GM08714 (cell line): ENCODE measurements around the gene MAPK1.
"Not testable (repeated sequence)": the region's sequence is repeated elsewhere in the genome, so short reads cannot be mapped to it uniquely, and the experiment has no call there.

ENCODE experiments used
- H3K4me3 ChIP-seq: fragments of 200-500 bp; sonication (Bioruptor generic); 2 replicates; pipeline ENCODE4 v1.5.1; 2014; ENCODE audit warnings: mild to moderate bottlenecking, low read length, inconsistent platforms
- ZNF274 ChIP-seq: IDR thresholded peaks from 2 replicates; pipeline ENCODE4 v1.6.1; 2012; ENCODE audit warnings: mild to moderate bottlenecking, low read depth, low read length

Gene MAPK1

GRCh38 chr22:21738081-21738480, 129.4 kb downstream of the MAPK1 start:
- no peak overlapping the region for H3K4me3 ChIP-seq
- no peak for TF ChIP-seq ZNF274

DNA sequence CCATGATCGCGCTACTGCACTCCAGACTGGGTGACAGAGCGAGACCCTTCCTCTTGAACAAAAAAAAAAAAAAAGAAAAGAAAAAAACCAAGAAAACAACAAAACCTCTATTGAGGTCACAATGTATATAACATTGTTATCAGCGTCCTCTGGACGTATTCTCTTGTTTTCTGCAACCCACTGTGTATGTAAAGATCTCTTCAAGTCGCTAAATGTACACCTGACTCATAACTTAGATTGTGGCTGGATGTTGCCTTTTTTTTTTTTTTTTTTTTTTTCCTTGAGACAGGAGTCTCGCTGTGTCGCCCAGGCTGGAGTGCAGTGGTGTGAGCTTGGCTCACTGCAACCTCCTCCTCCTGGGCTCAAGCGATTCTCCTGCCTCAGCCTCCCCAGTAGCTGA, 130.5 kb downstream of the MAPK1 start:
- no peak for TF ChIP-seq ZNF274
- H3K4me3 ChIP-seq = no peak overlapping the region

- TF ChIP-seq ZNF274 = no peak
- H3K4me3 ChIP-seq = peak overlapping the region; percentile 57; the same call in 1 of the 2 replicates
These were observed 131.3 kb downstream of the MAPK1 start for GRCh38 chr22:21736084-21736642.

DNA sequence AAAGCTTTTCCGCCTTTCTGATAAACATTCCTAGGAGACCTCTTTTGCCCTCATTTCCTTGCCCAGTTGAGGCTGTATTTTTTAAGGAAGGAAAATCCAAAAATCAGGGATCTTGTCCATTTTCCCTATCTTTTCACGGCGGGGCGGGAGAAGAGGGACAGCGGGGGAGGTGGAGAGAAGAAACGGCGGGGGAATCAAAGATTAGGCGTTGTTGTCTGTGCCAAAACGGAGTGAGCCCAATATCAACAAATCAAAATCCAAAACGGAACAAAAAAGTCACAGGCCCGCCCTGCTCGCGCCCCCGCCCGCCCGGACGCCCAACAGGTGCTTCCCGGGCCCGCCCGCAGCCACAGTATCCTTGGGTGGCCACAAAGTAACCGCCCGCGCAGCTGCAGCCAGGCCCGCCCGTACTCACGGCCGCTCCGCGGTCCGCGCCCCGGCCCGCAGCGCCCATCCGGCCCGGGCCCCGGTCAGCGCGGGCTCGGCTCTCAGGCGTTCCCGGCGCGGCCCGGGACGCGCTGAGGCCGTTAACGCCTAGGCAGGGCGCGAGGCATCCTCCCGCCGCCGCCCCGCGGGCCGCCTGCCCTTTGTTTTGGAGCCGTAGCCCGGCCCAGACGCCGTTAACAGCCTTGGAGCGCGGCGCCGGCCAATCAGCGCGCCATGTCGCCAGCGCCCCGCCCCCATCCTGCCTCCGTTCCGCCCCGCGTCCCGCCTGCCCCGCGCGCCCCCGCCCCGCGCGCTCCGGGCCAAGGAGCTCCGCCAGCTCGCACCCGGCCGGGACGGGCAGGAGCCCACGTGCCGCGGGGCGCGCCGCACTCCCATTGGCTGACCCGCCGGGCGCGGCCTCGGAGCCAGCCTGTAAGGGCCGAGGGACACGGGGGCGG, 132.0 kb downstream of the MAPK1 start, which contains the start of gene YPEL1:
TSS of gene YPEL1 (minus strand) at position 595 of the 884 bp plus-strand sequence. CDS start 25,050 bp downstream, outside the sequence.
- peak within 1 kb of the TSS; percentile 73 for H3K4me3 ChIP-seq
- TF ChIP-seq ZNF274 = no peak

GRCh38 chr22:21734540-21735199, 132.8 kb downstream of the MAPK1 start:
- TF ChIP-seq ZNF274 = no peak
- H3K4me3 ChIP-seq = peak overlapping the region; percentile 73

- H3K4me3 ChIP-seq = no peak overlapping the region
- no peak for TF ChIP-seq ZNF274
These were observed 135.9 kb downstream of the MAPK1 start for GRCh38 chr22:21731503-21731902.

DNA sequence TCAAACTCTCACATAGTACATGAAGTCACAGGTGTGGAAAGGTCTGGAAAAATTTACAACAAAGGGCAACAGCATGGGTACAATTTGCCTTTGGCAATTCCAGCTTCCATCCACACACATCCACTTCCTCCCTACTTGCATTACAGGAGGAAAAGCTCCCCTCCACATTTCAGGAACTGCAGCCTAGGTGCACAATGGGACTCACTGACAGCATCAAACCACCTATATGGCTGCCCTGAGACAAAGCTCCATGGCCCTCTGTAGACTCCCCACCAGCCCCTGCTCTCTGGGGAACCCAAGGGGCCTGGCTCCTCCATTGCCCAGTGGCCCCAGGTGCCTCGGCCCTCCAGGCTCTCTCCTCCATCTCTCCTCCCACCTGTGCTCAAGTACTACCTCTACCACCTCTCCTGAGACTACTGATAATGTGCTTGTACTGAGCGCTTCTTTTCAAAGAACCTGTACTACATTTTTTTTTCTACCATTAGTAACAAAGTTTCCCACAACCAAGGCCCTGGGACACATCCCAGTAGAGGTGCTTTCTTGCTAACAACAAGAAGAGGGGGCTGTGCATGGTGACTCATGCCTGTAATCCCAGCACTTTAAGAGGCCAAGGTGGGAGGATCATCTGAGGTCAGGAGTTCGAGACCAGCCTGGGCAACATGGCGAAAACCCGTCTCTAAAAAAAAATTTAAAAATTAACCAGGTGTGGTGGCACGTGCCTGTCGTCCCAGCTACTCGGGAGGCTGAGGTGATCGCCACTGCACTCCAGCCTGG, 136.7 kb downstream of the MAPK1 start:
- TF ChIP-seq ZNF274 = no peak
- no peak overlapping the region for H3K4me3 ChIP-seq

DNA sequence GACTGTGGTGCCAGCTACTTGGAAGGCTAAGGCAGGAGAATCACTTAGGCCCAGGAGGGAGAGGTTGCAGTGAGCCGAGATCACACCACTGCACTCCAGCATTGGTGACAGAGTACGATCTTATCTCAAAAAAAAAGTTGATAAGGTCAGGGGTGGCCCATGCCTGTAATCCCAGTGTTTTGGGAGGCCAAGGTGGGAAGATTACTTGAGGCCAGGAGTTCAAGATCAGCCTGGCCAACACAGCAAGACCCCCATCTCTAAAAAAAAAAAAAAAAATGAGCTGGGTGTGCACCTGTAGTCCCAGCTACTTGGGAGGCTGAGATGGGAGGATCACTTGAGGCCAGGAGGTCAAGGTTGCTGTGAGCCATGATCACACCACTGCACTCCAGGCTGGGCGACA, 138.3 kb downstream of the MAPK1 start:
- H3K4me3 ChIP-seq = not testable (repeated sequence)

DNA sequence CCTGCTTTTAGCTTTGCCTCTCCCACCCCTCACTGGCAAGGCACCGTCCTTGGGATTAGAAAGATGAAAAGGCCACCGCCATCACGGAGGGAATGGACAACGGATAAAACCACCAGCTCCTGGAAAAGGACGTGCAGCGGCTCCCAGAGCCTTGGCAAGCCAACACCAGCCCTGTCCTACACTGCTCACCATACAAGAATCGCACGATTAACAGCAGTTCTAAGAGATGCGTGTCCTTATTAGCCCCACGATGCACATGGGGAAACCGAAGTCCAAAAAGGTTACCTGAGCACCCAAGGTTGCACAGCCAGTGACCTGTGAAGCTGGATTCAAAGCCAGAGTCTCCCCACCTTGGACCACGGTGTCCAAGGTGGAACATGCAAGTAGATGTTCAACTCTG, 139.2 kb downstream of the MAPK1 start:
- H3K4me3 ChIP-seq = no peak overlapping the region
- no peak for TF ChIP-seq ZNF274

DNA sequence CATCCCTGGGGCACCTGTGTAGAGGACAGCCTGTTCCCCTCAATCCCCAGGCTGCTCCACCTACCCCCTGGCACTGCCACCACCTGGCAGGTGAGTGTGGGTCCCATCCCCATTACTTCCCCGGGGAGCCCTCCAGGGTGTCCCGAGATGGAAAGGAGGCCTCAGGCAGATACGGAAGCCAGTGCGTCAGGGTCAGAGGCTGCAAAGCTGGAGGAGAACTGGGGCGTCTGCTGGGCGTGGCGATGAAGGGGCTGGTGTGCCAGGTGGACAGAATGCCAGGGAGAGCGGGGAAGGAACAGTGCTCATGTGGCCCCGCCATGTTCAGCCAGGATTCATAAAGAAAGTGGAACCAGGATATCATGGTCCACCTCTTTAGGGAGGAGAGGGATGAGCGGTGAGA, 139.7 kb downstream of the MAPK1 start:
- H3K4me3 ChIP-seq = no peak overlapping the region
- TF ChIP-seq ZNF274 = no peak

DNA sequence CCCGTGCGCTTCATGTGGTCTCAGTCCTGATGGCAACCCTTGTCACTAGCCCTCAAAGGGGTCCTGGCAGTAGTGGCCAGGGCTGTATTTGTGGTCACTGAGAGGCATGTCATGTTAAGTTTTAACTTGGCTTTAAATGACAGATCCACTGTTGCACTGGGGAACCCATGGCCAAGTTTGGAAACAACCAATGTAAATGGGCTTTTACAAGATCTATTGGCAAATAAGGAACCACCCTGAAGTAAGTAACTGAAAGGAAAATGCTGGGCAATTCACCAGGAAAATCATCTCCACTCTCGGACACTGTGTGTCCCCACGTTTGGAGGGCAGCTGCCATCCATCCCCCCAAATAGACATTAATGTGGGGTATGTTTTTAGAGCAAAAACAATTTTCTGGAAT, 140.3 kb downstream of the MAPK1 start:
- no peak for TF ChIP-seq ZNF274
- H3K4me3 ChIP-seq = no peak overlapping the region

- TF ChIP-seq ZNF274 = no peak
- H3K4me3 ChIP-seq = no peak overlapping the region
These were observed 140.8 kb downstream of the MAPK1 start for GRCh38 chr22:21726650-21727049.

DNA sequence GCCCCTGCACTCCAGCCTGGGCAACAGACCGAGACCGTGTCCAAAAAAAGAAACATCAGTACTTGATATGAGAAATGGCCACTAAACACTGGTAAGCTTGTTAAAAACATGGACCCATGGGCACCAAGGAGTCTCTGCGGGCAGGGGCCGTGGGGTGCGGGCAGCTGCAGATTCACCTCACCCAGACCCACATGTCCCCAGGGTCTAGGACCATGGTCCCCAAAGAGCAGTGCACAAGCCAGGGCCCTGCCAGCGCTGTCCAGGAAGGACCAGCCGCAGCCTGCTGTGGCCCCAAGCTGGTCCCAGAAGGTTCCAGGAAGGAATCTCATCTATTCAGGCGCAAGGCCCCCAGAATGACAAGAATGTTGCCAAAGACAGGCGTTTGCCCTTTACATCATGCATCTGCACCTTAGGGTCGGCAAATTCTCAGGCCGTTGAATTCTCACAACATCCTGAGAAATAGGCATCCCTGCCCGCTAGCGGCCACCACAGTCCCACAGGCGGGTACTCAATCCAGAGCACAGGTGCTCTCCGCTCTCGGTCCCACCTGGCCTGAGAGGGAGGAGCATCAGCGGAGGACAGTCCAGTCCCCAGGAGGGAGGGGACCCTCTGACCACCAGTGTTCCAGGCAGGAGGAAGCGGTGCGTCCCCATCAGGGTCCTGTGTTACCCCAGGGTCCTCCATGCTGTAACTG, 141.3 kb downstream of the MAPK1 start:
- TF ChIP-seq ZNF274 = no peak
- H3K4me3 ChIP-seq = no peak overlapping the region

DNA sequence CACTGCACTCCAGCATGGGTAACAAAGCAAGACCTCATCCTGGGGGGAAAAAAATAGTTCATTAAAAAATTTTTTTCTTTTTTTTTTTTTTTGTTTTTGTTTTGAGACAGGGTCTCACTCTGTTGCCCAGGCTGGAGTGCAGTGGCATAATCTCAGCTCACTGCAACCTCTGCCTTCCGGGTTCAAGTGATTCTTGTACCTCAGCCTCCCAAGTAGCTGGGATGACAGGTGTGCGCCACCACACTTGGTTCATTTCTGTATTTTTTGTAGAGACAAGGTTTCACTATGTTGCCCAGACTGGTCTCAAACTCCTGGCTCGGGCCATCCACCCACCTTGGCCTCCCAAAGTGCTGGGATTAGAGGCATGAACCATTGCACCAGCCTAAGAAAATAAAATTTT, 142.9 kb downstream of the MAPK1 start:
- not testable (repeated sequence) for H3K4me3 ChIP-seq

- H3K4me3 ChIP-seq = not testable (repeated sequence)
These were observed 146.1 kb downstream of the MAPK1 start for GRCh38 chr22:21721195-21721852.

- not testable (repeated sequence) for H3K4me3 ChIP-seq
These were observed 147.1 kb downstream of the MAPK1 start for GRCh38 chr22:21720191-21720859.
